ENCODE measurements around the gene CLIP1. TPM values are rescaled to one million over a fixed set of nuclear protein-coding genes. Genes with fewer than 3 reads are reported as not detected.

CLIP1 gene
- total and polyA plus RNA-seq, 2 of the 4 experiments (the other 2 are of a cell fraction), result 38.0 to 54.8 TPM

DNA sequence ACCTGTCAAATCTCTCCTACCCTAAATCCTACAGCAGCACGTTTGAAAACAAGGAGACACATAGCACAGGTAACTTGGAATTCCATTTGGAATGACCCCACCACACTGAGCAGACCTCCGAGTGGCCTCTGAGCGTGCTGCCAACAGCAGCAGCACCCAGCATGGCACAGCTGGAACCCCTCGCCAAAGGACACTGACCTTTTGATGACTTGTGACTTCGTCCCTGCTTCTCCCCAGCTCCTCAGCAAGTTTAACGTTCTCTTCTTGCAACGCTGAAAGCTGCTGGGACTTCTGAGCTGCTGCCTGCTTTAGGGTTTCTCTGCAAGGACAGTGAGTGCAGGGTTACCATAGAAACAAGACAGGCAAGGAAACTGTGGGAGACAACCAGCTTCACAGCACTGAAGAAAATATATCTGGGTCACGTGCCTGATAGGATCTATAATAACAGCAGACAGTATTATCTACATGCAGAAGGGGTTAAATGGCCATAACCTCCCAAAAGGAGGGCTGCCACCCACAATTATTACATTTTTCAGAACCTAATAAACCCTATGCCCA lies 112.8 kb downstream of the CLIP1 start:
- no peak overlapping the region for H3K56ac ChIP-seq (ENCODE audit: extremely low read depth, insufficient read depth, low read length)
- no TSS peak for BruUV-seq (replicated peaks)
- dilution Hi-C loops (cut with HindIII; ENCODE audit: low sequenced_read_pairs, unreplicated experiment) (no loop called here), intact Hi-C loops (cut with micrococcal nuclease) (no loop called here), in situ Hi-C loops (cut with MboI; ENCODE audit: low sequenced_read_pairs) (no loop called here)
- TF ChIP-seq NFE2L2 (IDR thresholded peaks at IDR 0.05; ENCODE audit: low read depth, low read length) (no peak), CHD1 (IDR thresholded peaks at IDR 0.05; ENCODE audit: low read depth, low read length) (no peak), MXI1 (IDR thresholded peaks at IDR 0.05; ENCODE audit: borderline replicate concordance, low read depth, low read length) (no peak)
- TF ChIP-seq, protein P1, sequence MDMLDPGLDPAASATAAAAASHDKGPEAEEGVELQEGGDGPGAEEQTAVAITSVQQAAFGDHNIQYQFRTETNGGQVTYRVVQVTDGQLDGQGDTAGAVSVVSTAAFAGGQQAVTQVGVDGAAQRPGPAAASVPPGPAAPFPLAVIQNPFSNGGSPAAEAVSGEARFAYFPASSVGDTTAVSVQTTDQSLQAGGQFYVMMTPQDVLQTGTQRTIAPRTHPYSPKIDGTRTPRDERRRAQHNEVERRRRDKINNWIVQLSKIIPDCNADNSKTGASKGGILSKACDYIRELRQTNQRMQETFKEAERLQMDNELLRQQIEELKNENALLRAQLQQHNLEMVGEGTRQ (IDR thresholded peaks at IDR 0.05; ENCODE audit: low read depth, low read length), result 0 out of 2 replicates have a peak, but pooled peaks have one; percentile 22
- TF ChIP-seq, protein P2, sequence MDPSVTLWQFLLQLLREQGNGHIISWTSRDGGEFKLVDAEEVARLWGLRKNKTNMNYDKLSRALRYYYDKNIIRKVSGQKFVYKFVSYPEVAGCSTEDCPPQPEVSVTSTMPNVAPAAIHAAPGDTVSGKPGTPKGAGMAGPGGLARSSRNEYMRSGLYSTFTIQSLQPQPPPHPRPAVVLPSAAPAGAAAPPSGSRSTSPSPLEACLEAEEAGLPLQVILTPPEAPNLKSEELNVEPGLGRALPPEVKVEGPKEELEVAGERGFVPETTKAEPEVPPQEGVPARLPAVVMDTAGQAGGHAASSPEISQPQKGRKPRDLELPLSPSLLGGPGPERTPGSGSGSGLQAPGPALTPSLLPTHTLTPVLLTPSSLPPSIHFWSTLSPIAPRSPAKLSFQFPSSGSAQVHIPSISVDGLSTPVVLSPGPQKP (IDR thresholded peaks at IDR 0.05; ENCODE audit: borderline replicate concordance, low read depth, low read length), result no peak
- H3K4ac ChIP-seq (ENCODE audit: low read depth, low read length), result 0 out of 2 replicates have a peak overlapping the region, but pooled peaks have one; percentile 45
- H2BK120ac ChIP-seq (ENCODE audit: low read depth, low read length), result no peak overlapping the region
- H3K18ac ChIP-seq (ENCODE audit: low read depth, low read length), result no peak overlapping the region
- peak overlapping the region; percentile 59; the same call in 1 of the 2 replicates for H3K27ac ChIP-seq (ENCODE audit: insufficient read depth, low read length)
- no peak overlapping the region for H2AFZ ChIP-seq (replicated peaks; ENCODE audit: low read length, poor library complexity)
- no peak overlapping the region for H3K23ac ChIP-seq (ENCODE audit: low read depth, low read length)
- H2AK5ac ChIP-seq (ENCODE audit: low read depth, low read length), result peak overlapping the region; percentile 4; the same call in 1 of the 2 replicates
- H3K9ac ChIP-seq (ENCODE audit: low read depth, low read length), result no peak overlapping the region
- 68% methylated on average over 7 of the region's 8 CpGs; no CpG with 5 or more reads in 1 of the 2 experiments for whole genome bisulfite sequencing, 2 experiments (ENCODE audit: extremely low coverage in 2 of 2, insufficient read length in 1 of 2)
- no peak overlapping the region for H3K4me3 ChIP-seq (ENCODE audit: insufficient read depth, low read depth, low read length)
- H3K79me1 ChIP-seq (ENCODE audit: low read depth in 1 of 2, low read length in 2 of 2), result peaks cover 10 to 24% of the 10 kb centered on the region in 2 experiments
- H4K5ac ChIP-seq (ENCODE audit: low read depth, low read length), result no peak overlapping the region
- peak overlapping the region; percentile 39; the same call in 1 of the 2 replicates for H4K91ac ChIP-seq (ENCODE audit: insufficient read depth, low read depth, low read length)
- H2BK20ac ChIP-seq (ENCODE audit: low read depth, low read length), result no peak overlapping the region
- no peak overlapping the region for H2BK15ac ChIP-seq (ENCODE audit: low read depth, low read length)
- H3K9me3 ChIP-seq (ENCODE audit: control insufficient read depth, insufficient read depth, low read length), result no peaks in the 10 kb centered on the region
- H3K36me3 ChIP-seq (ENCODE audit: control insufficient read depth, insufficient read depth, low read length), result peaks cover 25% of the 10 kb centered on the region
- no peaks in the 10 kb centered on the region for H4K20me1 ChIP-seq (ENCODE audit: insufficient read depth, low read length)
- peak overlapping the region in 1 of 2 experiments; percentile 37; a peak in 1 of 4 replicates for H4K8ac ChIP-seq (ENCODE audit: low read depth in 2 of 2, low read length in 2 of 2)
- H2AK9ac ChIP-seq (replicated peaks; ENCODE audit: low read depth, low read length, poor library complexity), result no peak overlapping the region
- H3K27me3 ChIP-seq (ENCODE audit: control insufficient read depth, insufficient read depth, low read length), result no peaks in the 10 kb centered on the region
- ATAC-seq (ENCODE audit: low read depth), result peak; percentile 18; the same call in 1 of the 2 replicates
- peak; percentile 31 for DNase-seq
- H3K14ac ChIP-seq (replicated peaks; ENCODE audit: low read depth, low read length), result no peak overlapping the region
- H3K4me1 ChIP-seq (ENCODE audit: control insufficient read depth, insufficient read depth, low read length), result peaks cover 11% of the 10 kb centered on the region
- peaks cover 7% of the 10 kb centered on the region for H3K9me1 ChIP-seq (ENCODE audit: insufficient read depth, low read length)
- H2BK5ac ChIP-seq (ENCODE audit: low read depth, low read length, poor library complexity, severe bottlenecking), result peak overlapping the region; percentile 80
- CTCF ChIA-PET, result interaction anchor here (0.6 to 1.7 kb wide), 3 partner anchors 13 to 90 kb away, joined by 3 to 5 read pairs (median 4); no protein-coding TSS in a partner anchor
- POLR2A ChIA-PET (ENCODE audit: unreplicated experiment), result no interaction called here
- no peak overlapping the region for H3K4me2 ChIP-seq (ENCODE audit: low read depth, low read length)

All from IMR-90 (cell line).